HG02970 (cell line): Measurements from ENCODE around the gene LSM7.

Experiments used
- ATAC-seq: cut with Tn5 transposase; IDR thresholded peaks from one replicate; pipeline ENCODE4 v1.9.1; 2021; ENCODE audit warnings: mild to moderate bottlenecking, moderate library complexity, moderate number of reproducible peaks; ENCODE audit not compliant: unreplicated experiment, low FRiP score

LSM7 gene

DNA sequence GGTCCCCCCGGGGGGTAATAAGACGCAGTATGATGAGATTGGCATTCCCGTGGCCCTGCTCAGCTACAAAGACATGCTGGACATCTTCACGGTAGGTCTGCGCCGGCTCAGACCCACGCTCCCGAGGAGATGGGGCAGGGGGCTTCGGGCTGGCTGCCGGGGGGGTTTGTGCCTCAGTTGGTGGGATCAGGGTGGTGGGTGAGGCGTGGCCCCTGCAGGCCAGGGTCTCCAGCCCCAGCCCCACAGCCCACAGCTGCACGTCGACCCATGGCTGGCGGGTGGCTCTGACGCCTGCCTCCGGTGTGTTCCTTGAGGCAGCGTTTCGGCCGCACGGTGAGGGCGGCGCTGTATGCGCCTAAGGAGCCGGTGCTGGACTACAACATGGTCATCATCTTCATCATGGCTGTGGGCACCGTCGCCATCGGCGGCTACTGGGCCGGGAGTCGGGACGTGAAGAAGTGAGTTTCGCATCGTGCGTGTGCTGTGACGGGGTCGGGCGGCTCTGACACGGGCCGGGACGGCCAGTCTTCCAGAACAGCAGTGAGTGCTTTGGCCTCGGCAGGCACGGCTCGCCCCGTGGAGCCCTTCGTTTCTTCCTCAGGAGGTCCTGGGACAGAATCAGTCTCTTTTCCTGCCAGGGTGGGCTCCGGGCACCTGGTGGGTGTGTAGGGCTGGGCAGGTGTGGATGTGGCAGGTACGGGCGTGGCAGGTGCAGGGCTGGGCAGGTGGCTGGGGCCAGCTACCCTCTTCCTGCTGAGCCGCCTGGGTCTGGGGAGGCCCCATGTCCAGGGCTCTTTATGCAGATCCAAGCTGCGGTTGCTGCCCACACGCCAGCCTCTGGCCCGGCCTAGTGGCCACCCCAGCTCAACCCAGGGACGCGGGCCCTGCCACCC is 10.6 kb upstream of the LSM7 start:
- ATAC-seq = no peak

DNA sequence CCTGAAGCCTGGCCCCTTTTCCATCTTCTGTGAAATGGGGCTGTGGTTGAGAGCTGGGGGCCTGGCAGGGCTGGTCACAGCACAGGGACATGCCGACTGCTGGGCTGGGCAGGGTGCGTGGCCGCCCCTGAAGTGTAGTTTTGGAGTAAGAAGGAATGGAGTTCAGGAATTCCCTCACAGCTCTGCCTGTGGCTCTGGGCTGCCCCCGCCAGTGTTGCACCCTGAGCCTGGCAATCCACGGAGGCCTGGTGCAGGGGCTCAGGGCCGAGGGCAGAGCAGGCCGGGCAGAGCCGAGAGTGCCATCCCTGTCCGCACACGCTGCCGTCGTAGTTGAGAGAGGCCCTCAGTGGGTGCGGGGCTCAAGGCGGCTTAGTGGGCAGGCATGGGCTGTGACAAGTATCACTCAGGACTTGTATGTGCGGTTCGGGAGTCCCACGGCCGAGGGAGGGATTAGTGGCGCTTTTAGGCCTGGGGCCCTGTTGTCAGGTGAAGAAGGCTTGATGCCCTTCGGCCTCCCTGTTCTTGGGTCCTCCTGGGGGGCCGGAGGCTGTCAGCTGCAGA is 9.7 kb upstream of the LSM7 start:
- no peak for ATAC-seq

- ATAC-seq = no peak
Measured at GRCh38 chr19:2337329-2337707, 8.9 kb upstream of the LSM7 start.

DNA sequence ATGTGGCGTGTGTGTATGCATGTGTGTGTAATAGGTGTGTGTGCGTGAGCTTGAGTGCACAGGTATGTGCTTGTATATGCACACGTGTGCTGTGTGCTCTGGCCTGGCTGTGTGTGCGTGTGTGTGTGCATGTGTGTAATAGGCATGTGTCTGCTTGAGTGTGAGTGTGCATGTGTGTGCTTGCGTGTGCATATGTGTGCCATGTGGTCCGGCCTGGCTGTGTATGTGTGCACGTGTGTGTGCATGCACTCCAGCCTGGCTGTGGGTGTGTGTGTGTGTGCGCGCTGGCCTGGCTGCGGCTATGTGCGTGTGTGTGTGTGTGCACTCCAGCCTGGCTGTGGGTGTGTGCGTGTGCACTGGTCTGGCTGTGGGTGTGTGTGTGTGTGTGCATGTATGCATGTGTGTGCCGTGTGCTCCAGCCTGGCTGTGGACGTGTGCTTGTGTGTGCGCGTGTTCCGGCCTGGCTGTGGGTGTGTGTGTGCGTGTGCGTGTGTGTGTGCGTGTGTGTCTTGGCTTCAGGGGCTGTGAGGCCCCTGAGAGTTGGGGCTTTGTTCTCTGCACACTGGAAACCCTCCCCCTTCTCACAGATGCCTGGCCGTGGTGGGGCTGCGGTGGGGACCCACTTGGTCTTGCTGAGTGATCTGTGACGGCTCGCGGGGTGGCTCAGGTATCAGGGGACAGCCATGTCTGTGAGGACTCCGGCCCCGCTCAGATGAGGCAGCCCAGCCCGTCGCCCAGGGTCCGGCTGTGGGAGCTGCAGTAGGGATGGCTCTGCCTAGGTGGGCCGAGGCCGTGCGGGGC is 8.3 kb upstream of the LSM7 start:
- no peak for ATAC-seq

DNA sequence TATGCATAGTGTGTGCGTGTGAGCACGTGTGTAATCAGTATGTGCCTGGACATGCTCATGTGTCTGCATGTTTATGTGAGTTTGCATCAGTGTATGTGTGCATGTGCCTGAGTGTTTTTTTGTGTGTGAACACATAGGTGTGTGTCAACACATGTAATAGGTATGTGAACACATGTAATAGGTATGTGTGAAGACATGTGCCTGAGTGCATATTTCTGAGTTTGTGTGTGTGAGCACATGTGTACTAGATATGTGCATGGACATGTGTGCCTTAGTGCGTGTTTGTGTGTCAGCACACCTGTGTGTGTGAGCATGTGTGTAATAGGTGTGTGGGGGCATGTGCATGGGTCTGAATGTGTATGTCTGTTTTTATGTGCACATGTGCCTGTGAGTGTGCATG is 7.5 kb upstream of the LSM7 start:
- no peak for ATAC-seq

DNA sequence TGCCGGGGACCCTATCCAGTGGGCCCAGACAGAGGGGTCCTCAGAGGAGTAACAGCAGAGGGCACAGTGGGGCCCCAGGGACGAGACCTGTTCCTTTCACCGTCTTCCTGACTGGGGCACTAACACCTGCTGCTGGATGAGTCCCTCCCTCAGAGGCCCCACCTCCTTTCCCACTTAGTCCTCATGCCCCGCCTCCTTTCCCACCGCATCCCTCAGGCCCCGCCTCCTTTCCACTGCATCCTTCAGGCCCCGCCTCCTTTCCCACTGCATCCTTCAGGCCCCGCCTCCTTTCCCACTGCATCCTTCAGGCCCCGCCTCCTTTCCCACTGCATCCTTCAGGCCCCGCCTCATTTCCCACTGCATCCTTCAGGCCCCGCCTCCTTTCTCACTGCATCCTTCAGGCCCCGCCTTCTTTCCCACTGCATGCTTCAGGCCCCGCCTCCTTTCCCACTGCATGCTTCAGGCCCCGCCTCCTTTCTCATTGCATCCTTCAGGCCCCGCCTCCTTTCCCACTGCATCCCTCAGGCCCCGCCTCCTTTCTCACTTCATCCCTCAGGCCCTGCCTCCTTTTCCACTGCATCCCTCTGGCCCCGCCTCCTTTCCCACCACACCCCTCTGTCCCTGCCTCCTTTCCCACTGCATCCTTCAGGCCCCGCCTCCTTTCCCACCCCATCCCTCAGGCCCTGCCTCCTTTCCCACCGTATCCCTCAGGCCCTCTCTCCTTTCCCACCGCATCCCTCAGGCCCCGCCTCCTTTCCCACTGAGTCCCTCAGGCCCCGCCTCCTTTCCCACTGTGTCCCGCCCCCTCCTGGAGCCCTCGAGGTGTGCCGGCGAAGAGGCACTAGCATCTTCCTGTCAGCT is 6.8 kb upstream of the LSM7 start:
- ATAC-seq = no peak

DNA sequence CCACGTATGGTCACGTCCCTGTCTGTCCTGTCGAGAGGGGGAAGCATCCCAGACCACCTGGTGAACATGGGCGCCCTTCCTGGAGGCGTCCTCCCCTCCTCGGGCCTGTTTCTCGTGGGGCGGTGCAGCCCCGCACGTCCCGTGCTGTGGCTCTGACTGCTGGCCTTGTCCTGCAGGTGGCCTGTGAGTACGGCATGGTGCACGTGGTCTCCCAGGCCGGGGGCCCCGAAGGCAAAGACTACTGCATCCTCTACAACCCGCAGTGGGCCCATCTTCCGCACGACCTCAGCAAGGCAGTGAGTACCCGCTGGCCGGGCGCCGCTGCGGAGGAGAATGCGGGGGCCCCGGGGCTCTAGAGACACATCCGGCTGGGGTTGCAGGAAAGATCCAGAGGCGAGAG is 6.0 kb upstream of the LSM7 start:
- no peak for ATAC-seq

GRCh38 chr19:2333807-2334211 is 5.4 kb upstream of the LSM7 start:
- no peak for ATAC-seq

- no peak for ATAC-seq
Measured at GRCh38 chr19:2333027-2333806, 4.8 kb upstream of the LSM7 start.

DNA sequence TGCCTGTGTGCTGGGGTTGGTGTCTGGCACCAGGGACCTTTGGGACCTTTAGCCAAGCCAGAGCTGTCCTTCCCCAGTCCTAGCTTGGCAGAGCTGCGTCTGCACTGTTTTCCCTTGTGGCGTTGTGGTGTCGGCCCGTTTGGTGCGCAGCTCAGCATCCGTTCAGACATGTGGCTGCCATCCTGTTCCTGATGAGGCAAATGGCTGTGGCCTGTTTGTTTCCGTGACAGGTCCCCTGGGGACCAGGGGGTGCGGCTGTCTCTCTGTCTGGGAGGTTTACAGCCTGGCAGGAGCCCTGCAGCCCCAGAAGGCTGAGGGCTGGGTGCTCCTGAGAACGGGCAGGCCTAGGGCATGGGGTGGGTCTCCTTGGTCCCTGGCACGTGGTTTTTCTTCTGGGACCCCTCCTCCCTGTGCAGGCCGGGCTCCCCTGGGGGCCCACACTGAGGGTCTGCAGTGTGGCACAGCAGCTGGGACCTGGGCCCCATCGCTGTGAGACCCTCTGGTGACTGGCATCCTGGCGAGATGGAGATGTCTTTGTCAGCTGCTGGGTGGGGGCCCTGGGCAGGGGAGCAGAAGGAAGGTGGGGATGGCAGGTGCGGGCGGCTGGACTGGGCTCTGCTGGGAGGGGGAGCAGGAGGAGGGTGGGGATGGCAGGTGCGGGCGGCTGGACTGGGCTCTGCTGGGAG is 4.1 kb upstream of the LSM7 start:
- ATAC-seq = no peak

- ATAC-seq = no peak
Measured at GRCh38 chr19:2331601-2332246, 3.3 kb upstream of the LSM7 start.

DNA sequence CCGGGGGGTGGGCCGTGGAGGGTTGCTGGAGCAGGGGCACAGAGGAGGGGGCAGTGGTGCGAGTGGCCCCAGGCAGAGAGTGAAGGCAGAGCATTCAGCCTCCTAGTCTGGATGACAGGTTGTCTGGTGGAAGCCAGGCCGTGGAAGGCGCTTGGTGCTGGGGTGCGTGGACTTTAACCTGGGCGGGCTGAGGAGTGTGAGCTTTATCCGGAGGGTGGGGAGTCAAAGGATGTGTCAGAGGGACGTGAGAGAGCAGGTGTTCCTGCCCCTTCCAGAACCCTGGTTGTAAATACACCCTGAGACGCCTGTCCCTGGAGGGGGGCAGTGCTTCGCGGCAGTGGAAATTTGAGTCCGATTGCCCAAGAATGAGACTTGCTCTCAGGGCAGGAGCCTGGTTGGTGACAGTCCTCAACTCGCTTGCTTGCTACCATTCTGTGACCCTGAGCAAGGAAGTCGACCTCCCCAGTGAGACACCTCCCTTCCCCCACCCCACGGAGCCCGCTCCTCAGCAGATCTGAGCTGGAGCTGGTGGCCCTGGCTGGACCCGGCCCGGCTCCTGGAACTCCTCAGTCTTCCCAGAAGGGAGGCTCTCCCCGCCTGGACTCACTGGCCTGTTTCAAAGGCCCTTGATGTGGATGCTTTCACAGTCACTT is 2.4 kb upstream of the LSM7 start:
- ATAC-seq = no peak

DNA sequence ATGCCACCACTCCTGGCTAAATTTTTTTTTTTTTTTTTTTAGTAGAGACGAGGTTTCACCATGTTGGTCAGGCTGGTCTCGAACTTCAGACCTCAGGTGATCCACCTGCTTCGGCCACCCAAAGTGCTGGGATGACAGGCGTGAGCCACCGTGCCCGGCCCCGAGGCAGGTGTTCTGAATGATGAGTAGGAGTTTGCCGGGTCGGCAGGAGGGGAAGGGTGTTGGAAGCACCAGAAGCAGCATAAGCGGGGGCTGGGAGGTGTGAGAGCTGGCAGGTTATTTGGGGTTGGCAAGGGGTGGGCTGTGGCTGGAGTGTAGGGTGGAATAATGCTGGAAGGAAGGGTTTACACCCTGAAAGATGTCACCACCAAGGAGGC is 1.9 kb upstream of the LSM7 start:
- ATAC-seq = no peak

- ATAC-seq = no peak
Measured at GRCh38 chr19:2329501-2329916, 1.1 kb upstream of the LSM7 start.

GRCh38 chr19:2329149-2329478 is 728 bp upstream of the LSM7 start:
- ATAC-seq = no peak

DNA sequence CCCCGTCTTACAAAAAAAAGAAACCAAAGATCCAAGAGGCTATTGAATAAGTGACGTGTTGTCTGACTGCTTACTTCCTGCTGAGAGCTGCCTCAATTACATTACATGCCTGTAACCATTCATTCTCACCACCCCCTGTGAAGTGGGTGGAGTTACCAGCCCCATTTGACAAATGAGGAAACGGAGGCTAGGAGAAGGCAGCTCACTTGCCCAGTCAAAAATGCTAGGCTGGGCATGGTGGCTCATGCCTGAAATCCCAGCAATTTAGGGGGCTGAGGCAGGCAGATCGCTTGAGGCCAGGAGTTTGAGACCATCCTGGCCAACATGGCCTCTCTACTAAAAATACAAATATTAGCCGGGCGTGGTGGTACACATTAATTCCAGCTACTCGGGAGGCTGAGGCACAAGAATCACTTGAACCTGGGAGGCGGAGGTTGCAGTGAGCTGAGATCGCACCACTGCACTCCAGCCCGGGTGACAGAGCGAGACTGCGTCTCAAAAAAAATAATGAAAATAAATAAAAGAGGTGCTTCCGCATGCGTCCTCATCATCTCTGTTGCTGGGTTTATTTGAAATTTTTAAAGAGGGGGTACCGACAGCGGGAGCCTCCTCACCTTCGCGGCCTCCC is 499 bp downstream of the LSM7 start:
- ATAC-seq = peak; percentile 6

DNA sequence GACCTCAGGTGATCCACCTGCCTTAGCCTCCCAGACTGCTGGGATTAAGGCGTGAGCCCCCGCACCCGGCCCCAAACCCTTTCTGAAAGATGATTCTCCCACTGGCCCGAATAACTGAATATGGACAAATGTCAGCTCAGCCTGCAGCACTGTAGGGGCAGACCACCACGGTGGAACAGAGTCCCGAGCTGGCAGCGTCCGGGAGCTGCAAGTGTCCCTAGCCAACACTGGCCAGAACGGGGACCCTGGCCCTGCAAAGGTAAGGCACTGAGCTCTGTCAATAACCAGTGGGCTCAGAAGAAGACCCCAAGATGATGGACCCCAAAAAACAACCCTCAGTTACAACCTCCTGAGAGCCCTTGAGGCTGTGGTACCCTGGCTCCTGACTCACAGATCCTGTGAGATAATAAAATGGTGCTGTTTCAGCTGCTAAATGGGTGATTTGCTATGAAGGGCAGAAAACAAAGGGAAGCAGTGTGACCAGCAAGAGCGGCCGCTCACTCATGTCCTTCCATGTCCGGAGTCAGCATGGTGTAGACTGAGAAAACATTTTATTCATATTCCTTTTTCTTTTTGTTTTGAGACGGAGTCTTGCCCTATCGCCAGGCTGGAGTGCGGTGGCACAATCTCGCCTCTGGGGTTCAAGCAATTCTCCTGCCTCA is 1.6 kb downstream of the LSM7 start:
- no peak for ATAC-seq
